CD4-positive, alpha-beta memory T cell (primary cell): ENCODE results near the gene FBXO46. TPM values are rescaled to one million over a fixed set of nuclear protein-coding genes. Genes with fewer than 3 reads are reported as not detected.
"Not testable (repeated sequence)": the region's sequence is repeated elsewhere in the genome, so short reads cannot be mapped to it uniquely, and the experiment has no call there.

Source experiments
- CTCF ChIA-PET: fragments of 350-600 bp; sonication (Branson Sonifier 250); formaldehyde crosslinking; loops from one replicate; lab custom pipeline; 2021; ENCODE audit warnings: inconsistent platforms; ENCODE audit not compliant: partially characterized antibody; lab: Charles Lee
- POLR2A ChIA-PET: fragments of 350-600 bp; sonication (Branson Sonifier 250); formaldehyde crosslinking; loops from one replicate; lab custom pipeline; 2021; ENCODE audit not compliant: partially characterized antibody; lab: Charles Lee
- DNase-seq, 5 donors: peaks; one replicate each; pipeline versions ENCODE4 v3.0.0 to v3.0.0-alpha.2; 2020 to 2022; ENCODE audit warnings: mixed read lengths in 1 of 5
- H3K27ac ChIP-seq: one replicate; pipeline ENCODE4 v1.7.0; 2013; ENCODE audit warnings: low read depth, low read length
- H3K27me3 ChIP-seq: 2 replicates; pipeline ENCODE4 v1.7.0; 2013; ENCODE audit warnings: mild to moderate bottlenecking, low read length, moderate library complexity; ENCODE audit not compliant: insufficient read depth
- H3K36me3 ChIP-seq: 2 replicates; pipeline ENCODE4 v1.7.0; 2013; ENCODE audit warnings: mild to moderate bottlenecking, low read length, moderate library complexity; ENCODE audit not compliant: insufficient read depth
- H3K4me1 ChIP-seq: 2 replicates; pipeline ENCODE4 v1.7.0; 2013; ENCODE audit warnings: mild to moderate bottlenecking, low read length, moderate library complexity; ENCODE audit not compliant: insufficient read depth
- H3K4me3 ChIP-seq, 2 donors: one replicate each; pipeline ENCODE4 v1.7.0; 2013; ENCODE audit warnings: low read length in 2 of 2, mild to moderate bottlenecking in 1 of 2
- H3K9me3 ChIP-seq, 2 donors: one replicate each; pipeline ENCODE4 v1.7.0; 2013; ENCODE audit warnings: low read length in 2 of 2, control low read depth in 1 of 2; ENCODE audit not compliant: control insufficient read depth in 1 of 2
- H3K27ac Mint-ChIP-seq, 7 donors: one replicate each; pipeline ENCODE4 v1.8.0; 2020 to 2021; ENCODE audit warnings: mixed read lengths in 7 of 7, mild to moderate bottlenecking in 6 of 7, inconsistent platforms in 3 of 7, moderate library complexity in 3 of 7
- H3K27me3 Mint-ChIP-seq, 2 donors: one replicate each; pipeline ENCODE4 v1.8.0; 2020 to 2021; ENCODE audit warnings: mixed read lengths in 2 of 2
- H3K36me3 Mint-ChIP-seq, 2 donors: one replicate each; pipeline ENCODE4 v1.8.0; 2020 to 2021; ENCODE audit warnings: mixed read lengths in 2 of 2, inconsistent platforms in 1 of 2, mild to moderate bottlenecking in 1 of 2
- H3K4me1 Mint-ChIP-seq, 4 donors: one replicate each; pipeline ENCODE4 v1.8.0; 2020 to 2021; ENCODE audit warnings: mixed read lengths in 4 of 4, mild to moderate bottlenecking in 1 of 4
- H3K4me3 Mint-ChIP-seq, 8 donors: one replicate each; pipeline ENCODE4 v1.8.0; 2020 to 2021; ENCODE audit warnings: mixed read lengths in 8 of 8, mild to moderate bottlenecking in 7 of 8, moderate library complexity in 6 of 8, inconsistent platforms in 3 of 8
- H3K9me3 Mint-ChIP-seq, 8 donors: one replicate each; pipeline ENCODE4 v1.8.0; 2020 to 2021; ENCODE audit warnings: mixed read lengths in 8 of 8, mild to moderate bottlenecking in 5 of 8, inconsistent platforms in 3 of 8, moderate library complexity in 1 of 8
- intact Hi-C: fragments of 100-400 bp; cut with micrococcal nuclease; formaldehyde crosslinking; loops from one replicate; pipeline ENCODE4 v1.15.1; 2023
- polyA plus RNA-seq, 2 donors: library from polyadenylated mRNA; unstranded; fragments of 300-500 nt; fragmentation: Illumina TruSeq; gene quantifications; one replicate each; pipeline ENCODE4 v1.2.3, GENCODE V29; 2021
- total RNA-seq, 2 experiments: library from RNA; stranded (reverse); gene quantifications; one replicate each; pipeline ENCODE4 v1.2.3, GENCODE V29; 2021

The FBXO46 gene
- total and polyA plus RNA-seq, 4 experiments from 2014 or later, result 3.7 to 37.3 (median 25.1) TPM

- Histone ChIP-seq H3K4me1 (peaks cover 17% of the 10 kb centered on the region), H3K9me3 (no peaks in the 10 kb centered on the region), H3K27me3 (no peaks in the 10 kb centered on the region), H3K4me3 (peak within 1 kb of the TSS; percentile 70 to 94), H3K27ac (peak within 1 kb of the TSS; percentile 88), H3K36me3 (peaks cover 27% of the 10 kb centered on the region)
- POLR2A ChIA-PET, result interaction anchor here (0.8 to 3.7 kb wide), 17 partner anchors 12 to 513 kb away, joined by 3 to 60 read pairs (median 5); partner anchors contain the start of genes BLOC1S3, CCDC61, FBXO46 and FOXA3
- peaks cover 10 to 41% of the 10 kb centered on the region in 2 donors for H3K36me3 Mint-ChIP-seq
- peak; percentile 93 to 97 (median 95) for DNase-seq
- H3K27ac Mint-ChIP-seq, result peak within 1 kb of the TSS; percentile 91 to 100 (median 97)
- intact Hi-C loops, result loop anchor here (1.0 to 10.0 kb wide), 11 partner anchors 10 to 513 kb away; partner anchors contain the start of genes BLOC1S3, ERCC1, FBXO46 and OPA3
- H3K9me3 Mint-ChIP-seq, result no peaks in the 10 kb centered on the region
- peak within 1 kb of the TSS; percentile 90 to 100 (median 94) for H3K4me3 Mint-ChIP-seq
- H3K4me1 Mint-ChIP-seq, result peaks cover 11 to 38% (median 16%) of the 10 kb centered on the region in 4 donors
- CTCF ChIA-PET, result interaction anchor here (1.3 to 7.8 kb wide), 9 partner anchors 12 to 78 kb away, joined by 5 to 110 read pairs (median 11); partner anchors contain the start of genes FBXO46 and SIX5
- H3K27me3 Mint-ChIP-seq, result no peaks in the 10 kb centered on the region
These were observed 39.0 kb downstream of the FBXO46 start, which contains the start of gene SNRPD2 for GRCh38 chr19:45691516-45692186. Gene SNRPD2 (minus strand): TSS chr19:45691953. CDS start chr19:45691888, 65 bp downstream.

GRCh38 chr19:45687599-45687998 lies 43.1 kb downstream of the FBXO46 start:
- POLR2A ChIA-PET, result interaction anchor here (1.7 kb wide), 1 partner anchor 10 kb away, joined by 5 read pairs; no protein-coding TSS in a partner anchor
- H3K4me1 ChIP-seq, result peaks cover 8% of the 10 kb centered on the region
- no peak overlapping the region for H3K4me3 ChIP-seq
- H3K27me3 ChIP-seq, result no peaks in the 10 kb centered on the region
- no peaks in the 10 kb centered on the region for H3K9me3 Mint-ChIP-seq
- H3K27ac ChIP-seq, result no peak overlapping the region
- DNase-seq, result no peak
- intact Hi-C loops, result no loop called here
- H3K4me1 Mint-ChIP-seq, result peaks cover 8 to 34% (median 10%) of the 10 kb centered on the region in 4 donors
- CTCF ChIA-PET, result interaction anchor here (0.6 to 1.0 kb wide), 3 partner anchors 23 to 61 kb away, joined by 3 to 4 read pairs (median 3); no protein-coding TSS in a partner anchor
- H3K4me3 Mint-ChIP-seq, result no peak overlapping the region
- H3K9me3 ChIP-seq, result no peaks in the 10 kb centered on the region
- H3K36me3 ChIP-seq, result peaks cover 37% of the 10 kb centered on the region
- no peaks in the 10 kb centered on the region for H3K27me3 Mint-ChIP-seq
- H3K27ac Mint-ChIP-seq, result no peak overlapping the region
- peaks cover 19 to 52% of the 10 kb centered on the region in 2 donors for H3K36me3 Mint-ChIP-seq

GRCh38 chr19:45685045-45685444 lies 45.7 kb downstream of the FBXO46 start:
- peaks cover 37% of the 10 kb centered on the region for H3K36me3 ChIP-seq
- H3K36me3 Mint-ChIP-seq, result peaks cover 19 to 43% of the 10 kb centered on the region in 2 donors
- H3K4me3 Mint-ChIP-seq, result peak overlapping the region in 1 of 8 donors; percentile 17
- H3K27me3 Mint-ChIP-seq, DNase-seq, POLR2A ChIA-PET, H3K9me3 ChIP-seq, intact Hi-C loops, H3K4me3 ChIP-seq, H3K27ac ChIP-seq, H3K27me3 ChIP-seq, H3K9me3 Mint-ChIP-seq, H3K27ac Mint-ChIP-seq, H3K4me1 ChIP-seq: not testable (repeated sequence)
- CTCF ChIA-PET, result interaction anchor here (1.6 kb wide), 1 partner anchor 9 kb away, joined by 5 read pairs; no protein-coding TSS in a partner anchor
- H3K4me1 Mint-ChIP-seq, result peaks cover 8 to 26% (median 9%) of the 10 kb centered on the region in 4 donors

- peaks cover 5 to 23% (median 10%) of the 10 kb centered on the region in 4 donors for H3K4me1 Mint-ChIP-seq
- H3K27me3 Mint-ChIP-seq, result no peaks in the 10 kb centered on the region
- peak overlapping the region in 4 of 7 donors; percentile 24 to 45 (median 30) for H3K27ac Mint-ChIP-seq
- Histone ChIP-seq H3K9me3 (no peaks in the 10 kb centered on the region), H3K4me3 (no peak overlapping the region), H3K4me1 (peaks cover 13% of the 10 kb centered on the region), H3K27me3 (no peaks in the 10 kb centered on the region), H3K27ac (no peak overlapping the region), H3K36me3 (peaks cover 23% of the 10 kb centered on the region)
- peaks cover 14 to 36% of the 10 kb centered on the region in 2 donors for H3K36me3 Mint-ChIP-seq
- H3K4me3 Mint-ChIP-seq, result peak overlapping the region in 1 of 8 donors; percentile 8
- POLR2A ChIA-PET, result interaction anchor here (0.7 to 8.6 kb wide), 4 partner anchors 9 to 214 kb away, joined by 3 to 57 read pairs (median 8); partner anchors contain the start of genes QPCTL and SNRPD2
- DNase-seq, result no peak
- CTCF ChIA-PET, result interaction anchor here (3.9 to 7.8 kb wide), 2 partner anchors 9 to 41 kb away, joined by 22 to 110 read pairs; partner anchors contain the start of genes QPCTL and SNRPD2
- intact Hi-C loops, result loop anchor here (5.0 kb wide), 1 partner anchor 34 kb away; no protein-coding TSS in a partner anchor
- H3K9me3 Mint-ChIP-seq, result no peaks in the 10 kb centered on the region
These were observed 47.8 kb downstream of the FBXO46 start for GRCh38 chr19:45682908-45683307.

- Histone ChIP-seq H3K4me3 (peak overlapping the region in 1 of 2 donors; percentile 31), H3K27ac (peak overlapping the region; percentile 35), H3K9me3 (no peaks in the 10 kb centered on the region), H3K4me1 (peaks cover 20% of the 10 kb centered on the region), H3K27me3 (no peaks in the 10 kb centered on the region), H3K36me3 (peaks cover 15% of the 10 kb centered on the region)
- Mint-ChIP-seq H3K4me1 (peaks cover 11 to 30% (median 16%) of the 10 kb centered on the region in 4 donors), H3K27me3 (peaks cover 0 to 5% of the 10 kb centered on the region in 2 donors), H3K4me3 (peak overlapping the region in 4 of 8 donors; percentile 6 to 78 (median 43)), H3K9me3 (no peaks in the 10 kb centered on the region), H3K27ac (peak overlapping the region in 5 of 7 donors; percentile 27 to 88 (median 73)), H3K36me3 (peaks cover 13 to 30% of the 10 kb centered on the region in 2 donors)
- no peak for DNase-seq
- ChIA-PET POLR2A (interaction anchor here (1.3 to 8.6 kb wide), 5 partner anchors 10 to 213 kb away, joined by 3 to 57 read pairs (median 8); partner anchors contain the start of genes GIPR, QPCTL and SNRPD2), CTCF (interaction anchor here (0.8 to 7.8 kb wide), 5 partner anchors 10 to 87 kb away, joined by 3 to 110 read pairs (median 3); partner anchors contain the start of genes QPCTL, SIX5 and SNRPD2)
- intact Hi-C loops, result loop anchor here (5.0 kb wide), 1 partner anchor 35 kb away; no protein-coding TSS in a partner anchor
These were observed 48.6 kb downstream of the FBXO46 start for GRCh38 chr19:45682117-45682516.

- CTCF ChIA-PET, result interaction anchor here (0.7 to 7.8 kb wide), 17 partner anchors 10 to 225 kb away, joined by 3 to 110 read pairs (median 4); partner anchors contain the start of genes QPCTL, SIX5 and SNRPD2
- POLR2A ChIA-PET, result interaction anchor here (1.1 to 8.6 kb wide), 5 partner anchors 10 to 43 kb away, joined by 3 to 57 read pairs (median 8); partner anchors contain the start of genes EML2, GIPR, QPCTL and SNRPD2
- peaks cover 24% of the 10 kb centered on the region for H3K4me1 ChIP-seq
- H3K4me1 Mint-ChIP-seq, result peaks cover 11 to 30% (median 20%) of the 10 kb centered on the region in 4 donors
- no peaks in the 10 kb centered on the region for H3K9me3 ChIP-seq
- peak; percentile 78 to 89 (median 85) for DNase-seq
- intact Hi-C loops, result loop anchor here (1.0 to 5.0 kb wide), 6 partner anchors 11 to 158 kb away; partner anchors contain the start of genes GIPR and QPCTL
- H3K4me3 Mint-ChIP-seq, result peak overlapping the region; percentile 78 to 88 (median 86)
- H3K36me3 ChIP-seq, result peaks cover 11% of the 10 kb centered on the region
- H3K27ac ChIP-seq, result peak overlapping the region; percentile 35
- no peaks in the 10 kb centered on the region for H3K9me3 Mint-ChIP-seq
- H3K27ac Mint-ChIP-seq, result peak overlapping the region; percentile 57 to 92 (median 78)
- peak overlapping the region in 1 of 2 donors; percentile 42 for H3K4me3 ChIP-seq
- peaks cover 9 to 26% of the 10 kb centered on the region in 2 donors for H3K36me3 Mint-ChIP-seq
- peaks cover 0 to 5% of the 10 kb centered on the region in 2 donors for H3K27me3 Mint-ChIP-seq
- no peaks in the 10 kb centered on the region for H3K27me3 ChIP-seq
These were observed 49.2 kb downstream of the FBXO46 start for GRCh38 chr19:45681391-45682015.
